ENCODE measurements around the gene GBP4. TPM values are rescaled to one million over a fixed set of nuclear protein-coding genes. Genes with fewer than 3 reads are reported as not detected.

The GBP4 gene
- total and polyA plus RNA-seq, 2 experiments from 2014 or later = 0.03 TPM; not detected in 1

DNA sequence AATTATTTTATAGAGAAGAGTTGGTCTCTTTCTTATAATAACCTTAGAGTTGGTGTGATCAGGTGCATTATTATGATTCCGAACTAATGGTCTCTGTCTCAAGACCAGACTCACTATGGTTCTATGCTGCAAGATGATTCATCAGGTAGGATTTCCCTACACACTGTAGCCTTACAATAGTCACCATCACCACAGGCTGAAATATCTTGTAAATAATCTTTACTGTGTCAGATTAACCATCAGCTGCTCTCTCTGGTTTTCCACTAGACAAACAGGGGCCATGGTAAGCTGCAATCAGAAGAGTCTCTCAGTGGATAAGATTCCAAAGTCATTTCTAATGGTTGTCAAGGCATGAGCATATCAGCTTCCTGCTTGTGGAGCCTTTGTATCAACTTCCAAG lies 4.4 kb upstream of the GBP4 start:
- Histone ChIP-seq H3K9me2 (ENCODE audit: insufficient read depth) (no peaks in the 10 kb centered on the region), H3K27ac (ENCODE audit: low read depth) (no peak overlapping the region), H3K4me2 (no peak overlapping the region), H3K36me3 (ENCODE audit: insufficient read depth) (no peaks in the 10 kb centered on the region), H3K79me2 (replicated peaks; ENCODE audit: insufficient read depth) (no peaks in the 10 kb centered on the region), H3K4me3 (no peak overlapping the region), H3K27me3 (ENCODE audit: insufficient read depth) (no peaks in the 10 kb centered on the region), H3F3A (replicated peaks; ENCODE audit: low read depth) (no peaks in the 10 kb centered on the region), H3K4me1 (ENCODE audit: insufficient read depth) (no peaks in the 10 kb centered on the region), H2AFZ (no peak overlapping the region), H4K20me1 (replicated peaks; ENCODE audit: insufficient read depth) (no peaks in the 10 kb centered on the region)
- ATAC-seq (no peak), DNase-seq (ENCODE audit: low spot score) (no peak)
- Mint-ChIP-seq H3K27ac (no peak overlapping the region), H3K4me3 (no peak overlapping the region), H3K4me1 (peaks cover 1% of the 10 kb centered on the region; the same call in 1 of the 3 replicates), H3K27me3 (ENCODE audit: insufficient read depth, low read depth, poor library complexity) (peaks cover 4% of the 10 kb centered on the region), H3K9me3 (peaks cover 33% of the 10 kb centered on the region), H3K36me3 (ENCODE audit: low read depth) (peaks cover 10% of the 10 kb centered on the region; the same call in 2 of the 3 replicates)
- no peak for TF ChIP-seq NANOG (IDR thresholded peaks at IDR 0.05; ENCODE audit: borderline replicate concordance)
- TF ChIP-seq EZH2 (IDR thresholded peaks at IDR 0.05; ENCODE audit: low read depth, unreplicated experiment) = no peak
- TF ChIP-seq CREB1 (CRISPR knock-in tag; IDR thresholded peaks at IDR 0.05; ENCODE audit: low read depth) = no peak
- TF ChIP-seq, protein P1, sequence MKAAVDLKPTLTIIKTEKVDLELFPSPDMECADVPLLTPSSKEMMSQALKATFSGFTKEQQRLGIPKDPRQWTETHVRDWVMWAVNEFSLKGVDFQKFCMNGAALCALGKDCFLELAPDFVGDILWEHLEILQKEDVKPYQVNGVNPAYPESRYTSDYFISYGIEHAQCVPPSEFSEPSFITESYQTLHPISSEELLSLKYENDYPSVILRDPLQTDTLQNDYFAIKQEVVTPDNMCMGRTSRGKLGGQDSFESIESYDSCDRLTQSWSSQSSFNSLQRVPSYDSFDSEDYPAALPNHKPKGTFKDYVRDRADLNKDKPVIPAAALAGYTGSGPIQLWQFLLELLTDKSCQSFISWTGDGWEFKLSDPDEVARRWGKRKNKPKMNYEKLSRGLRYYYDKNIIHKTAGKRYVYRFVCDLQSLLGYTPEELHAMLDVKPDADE (IDR thresholded peaks at IDR 0.05) = no peak
- TF ChIP-seq REST (IDR thresholded peaks at IDR 0.05; ENCODE audit: unreplicated experiment) = no peak
- no peak for TF ChIP-seq ZNF331 (CRISPR knock-in tag; IDR thresholded peaks at IDR 0.05; ENCODE audit: low read depth)
- no peak for TF ChIP-seq JUNB (IDR thresholded peaks at IDR 0.05; ENCODE audit: unreplicated experiment)
- no peak for TF ChIP-seq CTCF (conservative IDR thresholded peaks at IDR 0.05; ENCODE audit: low read depth in 2 of 2)
- TF ChIP-seq POLR2AphosphoS5 (IDR thresholded peaks at IDR 0.05; ENCODE audit: low read depth) = no peak
- no peak for TF ChIP-seq EZH2phosphoT487 (IDR thresholded peaks at IDR 0.05; ENCODE audit: unreplicated experiment)
